Measurements from ENCODE around the gene RMND1.

GRCh38 chr6:151445482-151445881 is 6.4 kb downstream of the RMND1 start:
- TF ChIP-seq EZH2phosphoT487 (IDR thresholded peaks at IDR 0.05; ENCODE audit: borderline replicate concordance): no peak
- no peak for TF ChIP-seq CTCF (conservative IDR thresholded peaks at IDR 0.05; ENCODE audit: low read length)

All from Loucy (cell line).